Measurements from ENCODE around the gene ELL2.
"Not testable (repeated sequence)": the region's sequence is repeated elsewhere in the genome, so short reads cannot be mapped to it uniquely, and the experiment has no call there.

The ELL2 gene

GRCh38 chr5:95930141-95930930 is 31.3 kb downstream of the ELL2 start:
- DNase-seq (ENCODE audit: low read depth), result no peak

DNA sequence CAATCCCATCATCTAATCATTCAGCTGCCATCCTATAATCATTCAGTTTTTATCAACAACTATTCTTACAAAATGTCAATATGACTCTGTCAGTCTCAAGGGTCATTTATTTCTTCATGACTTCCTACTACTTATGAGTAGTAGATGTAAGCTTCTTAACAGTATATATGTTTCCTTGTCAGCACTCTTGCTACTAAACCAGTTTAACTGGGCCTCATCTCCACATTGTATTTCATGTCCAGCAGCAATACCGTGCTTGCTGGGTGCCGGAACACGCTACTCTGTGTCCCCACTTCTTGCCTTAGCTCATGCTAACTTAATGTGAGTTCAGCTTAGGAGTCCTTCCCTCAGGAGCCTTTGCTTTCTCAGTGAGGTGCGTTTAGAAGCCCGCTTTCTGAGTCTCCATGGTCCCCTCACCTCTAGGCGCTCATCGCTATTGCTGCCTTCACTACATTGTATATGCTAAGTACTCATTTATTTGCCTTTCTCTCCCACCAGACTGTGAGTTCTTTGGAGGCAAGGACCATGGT is 32.9 kb downstream of the ELL2 start:
- DNase-seq (ENCODE audit: low read depth), result no peak

GRCh38 chr5:95927927-95928723 is 33.5 kb downstream of the ELL2 start:
- no peak for DNase-seq (ENCODE audit: low read depth)

DNA sequence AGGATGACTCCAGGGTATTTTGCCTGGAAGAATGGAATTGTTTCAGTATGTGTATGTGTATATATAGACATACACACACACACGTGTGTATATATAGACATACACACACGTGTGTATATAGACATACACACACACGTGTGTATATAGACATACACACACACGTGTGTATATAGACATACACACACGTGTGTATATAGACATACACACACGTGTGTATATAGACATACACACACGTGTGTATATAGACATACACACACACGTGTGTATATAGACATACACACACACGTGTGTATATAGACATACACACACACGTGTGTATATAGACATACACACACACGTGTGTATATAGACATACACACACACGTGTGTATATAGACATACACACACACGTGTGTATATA is 34.4 kb downstream of the ELL2 start:
- not testable (repeated sequence) for DNase-seq (ENCODE audit: low read depth)

GRCh38 chr5:95925939-95926338 is 35.7 kb downstream of the ELL2 start:
- DNase-seq (ENCODE audit: low read depth), result no peak

GRCh38 chr5:95925378-95925744 is 36.3 kb downstream of the ELL2 start:
- DNase-seq (ENCODE audit: low read depth), result no peak

DNA sequence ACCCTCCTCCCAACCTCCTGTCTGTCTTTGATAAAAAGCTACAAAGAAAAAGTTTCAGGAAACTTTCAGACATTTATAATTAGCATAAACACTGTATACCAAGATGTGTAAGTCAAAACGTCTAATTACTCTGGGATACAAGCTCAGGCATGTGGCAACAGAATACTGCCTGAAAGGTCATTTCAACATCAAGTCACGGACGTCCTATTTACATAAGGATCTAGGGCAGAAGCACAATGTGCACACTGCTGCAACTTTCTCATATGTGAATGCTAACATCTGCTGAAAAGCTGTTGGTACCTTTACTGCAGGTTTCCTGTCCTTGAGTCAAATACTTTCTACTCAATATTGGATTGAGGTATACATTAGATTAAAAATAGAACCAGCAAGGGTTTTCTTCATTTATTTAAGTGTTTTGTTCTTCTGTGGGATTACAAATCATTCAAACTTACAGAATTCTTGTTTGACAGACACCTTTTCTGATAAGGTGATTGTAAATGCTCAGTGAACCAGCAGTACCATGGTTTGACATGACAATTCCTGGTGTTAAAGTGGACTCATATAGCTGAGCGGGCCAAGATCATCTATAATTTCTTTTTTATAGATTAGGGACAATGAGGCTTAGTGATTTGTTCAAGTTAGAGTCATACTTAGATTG is 36.8 kb downstream of the ELL2 start:
- DNase-seq (ENCODE audit: low read depth), result no peak

GRCh38 chr5:95923918-95924544 is 37.6 kb downstream of the ELL2 start:
- no peak for DNase-seq (ENCODE audit: low read depth)

DNA sequence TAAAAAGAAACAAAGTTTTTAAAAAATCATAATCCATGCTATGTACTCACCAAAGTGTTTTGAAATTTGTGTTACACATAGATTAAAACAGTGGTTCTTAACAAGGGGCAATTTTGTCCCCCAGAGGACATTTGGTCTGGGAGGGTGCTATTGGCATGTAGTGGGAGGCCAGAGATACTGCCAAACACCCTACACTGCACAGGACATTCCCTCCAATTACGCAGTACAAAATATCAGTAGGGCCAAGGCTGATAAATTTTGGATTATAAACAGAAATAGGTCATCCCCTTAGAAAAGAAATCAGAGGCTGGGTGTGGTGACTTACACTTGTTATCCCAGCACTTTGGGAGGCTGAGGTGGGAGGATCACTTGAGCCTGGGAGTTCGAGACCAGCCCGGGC is 38.9 kb downstream of the ELL2 start:
- DNase-seq (ENCODE audit: low read depth), result no peak

DNA sequence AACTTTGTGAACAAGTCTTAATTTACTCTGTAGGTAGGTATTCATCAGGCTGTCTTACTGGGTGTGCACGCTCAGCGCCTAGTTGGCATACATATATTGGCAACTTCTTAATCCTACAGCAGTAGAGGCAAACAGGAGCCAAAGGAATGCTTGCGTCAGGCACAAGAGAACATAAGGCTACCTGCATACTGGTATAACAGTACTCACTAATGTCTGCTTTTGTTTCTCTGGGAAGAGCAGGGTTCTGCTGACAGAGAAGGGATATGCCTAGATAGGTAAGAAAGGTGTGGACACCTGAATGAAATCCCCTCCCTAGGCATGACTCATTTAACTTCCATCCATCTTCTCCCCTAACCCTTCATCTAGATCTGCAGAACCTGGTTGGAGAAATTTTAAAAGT is 40.1 kb downstream of the ELL2 start:
- no peak for DNase-seq (ENCODE audit: low read depth)

DNA sequence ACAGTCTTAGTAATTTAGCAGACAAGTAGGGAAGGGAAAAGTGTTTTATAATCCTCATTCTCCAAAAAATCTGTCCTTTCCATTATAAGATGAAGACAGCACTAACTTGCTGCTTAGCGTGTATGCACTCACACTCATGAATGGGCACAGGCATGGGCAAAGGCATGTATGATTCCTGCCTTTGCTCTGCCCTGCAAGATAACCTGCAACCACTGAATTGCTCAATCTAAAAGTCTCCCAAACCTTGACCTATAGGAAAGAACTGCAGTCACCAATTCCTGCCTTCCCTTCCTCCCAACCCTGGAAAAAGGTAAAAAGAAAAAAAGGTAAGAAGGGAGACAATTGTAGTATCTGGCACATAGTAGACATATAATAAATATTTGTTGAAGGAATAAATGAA is 40.8 kb downstream of the ELL2 start:
- DNase-seq (ENCODE audit: low read depth), result no peak

DNA sequence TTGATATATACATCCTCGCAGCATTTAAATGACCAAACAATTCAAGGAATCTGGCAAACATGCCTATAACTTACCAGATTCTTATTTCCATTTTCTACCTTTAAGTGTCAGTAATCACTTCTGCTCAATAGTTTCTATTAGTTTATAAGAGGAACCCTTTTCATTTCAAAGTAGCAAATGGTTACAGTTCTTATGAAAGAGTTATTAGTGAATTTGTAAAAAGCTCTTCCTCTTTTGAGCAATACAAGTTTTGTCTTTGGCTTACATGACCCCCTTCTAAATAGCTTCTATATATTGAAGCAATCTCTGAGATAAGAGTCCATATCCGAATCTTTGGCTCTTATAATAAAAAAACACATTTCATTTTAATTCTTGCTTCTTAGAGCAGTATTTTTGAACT is 42.0 kb downstream of the ELL2 start:
- DNase-seq (ENCODE audit: low read depth), result no peak

- DNase-seq (ENCODE audit: low read depth), result no peak
Observed at GRCh38 chr5:95918421-95919006, 43.1 kb downstream of the ELL2 start.

- DNase-seq (ENCODE audit: low read depth), result no peak
Observed at GRCh38 chr5:95917207-95917606, 44.4 kb downstream of the ELL2 start.

- no peak for DNase-seq (ENCODE audit: low read depth)
Observed at GRCh38 chr5:95916687-95917085, 45.0 kb downstream of the ELL2 start.

DNA sequence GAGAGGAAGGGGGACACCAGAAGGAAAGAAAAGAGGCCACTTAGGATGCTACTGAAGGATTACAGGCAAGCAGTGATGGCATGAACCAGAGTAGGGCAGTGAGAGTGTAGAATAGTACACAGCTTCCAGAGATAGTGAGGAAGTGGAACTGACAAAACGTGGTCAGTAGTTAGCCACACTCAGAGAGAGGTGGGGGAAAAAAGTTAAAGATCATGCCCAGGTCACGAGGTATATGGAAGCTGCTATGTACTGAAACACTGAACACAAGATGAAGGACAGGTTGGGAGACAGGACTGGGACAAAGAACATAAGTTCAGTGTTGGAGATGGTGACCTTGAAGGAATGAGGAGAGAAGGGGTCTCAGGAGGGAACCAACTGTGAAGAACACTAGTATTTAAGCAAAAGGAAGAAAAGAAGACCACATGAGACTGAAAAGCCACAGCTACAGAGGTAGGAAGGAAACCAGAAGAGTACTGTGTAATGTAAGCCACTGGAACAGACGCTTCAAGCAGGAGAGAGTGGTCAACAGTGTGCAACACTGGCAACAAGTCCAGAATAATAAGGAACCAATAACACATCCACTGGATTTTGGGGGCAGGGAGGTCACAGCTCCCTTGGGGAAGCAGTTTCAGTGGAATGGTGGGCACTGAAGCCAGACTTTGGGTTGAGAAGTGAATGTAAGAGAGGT is 45.5 kb downstream of the ELL2 start:
- DNase-seq (ENCODE audit: low read depth), result no peak

DNA sequence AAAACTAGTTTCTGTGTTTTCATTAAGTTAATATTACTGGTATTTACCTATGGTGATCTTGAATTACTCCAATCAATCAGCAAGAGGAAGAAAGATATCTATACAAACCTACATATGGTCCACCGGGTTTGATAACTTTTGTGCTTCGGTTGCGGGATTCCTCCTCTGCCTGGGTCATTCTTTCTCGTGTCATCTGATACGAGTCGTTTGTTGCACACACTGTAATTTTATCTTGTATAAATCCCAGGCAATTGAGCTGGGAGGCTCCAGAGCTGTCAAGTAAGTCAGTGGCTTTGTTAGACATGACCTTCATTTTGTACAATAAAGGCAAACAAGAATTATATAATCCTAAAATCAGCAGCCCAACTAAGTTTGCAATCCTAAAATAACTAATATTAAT is 48.0 kb downstream of the ELL2 start:
- DNase-seq (ENCODE audit: low read depth), result no peak

DNA sequence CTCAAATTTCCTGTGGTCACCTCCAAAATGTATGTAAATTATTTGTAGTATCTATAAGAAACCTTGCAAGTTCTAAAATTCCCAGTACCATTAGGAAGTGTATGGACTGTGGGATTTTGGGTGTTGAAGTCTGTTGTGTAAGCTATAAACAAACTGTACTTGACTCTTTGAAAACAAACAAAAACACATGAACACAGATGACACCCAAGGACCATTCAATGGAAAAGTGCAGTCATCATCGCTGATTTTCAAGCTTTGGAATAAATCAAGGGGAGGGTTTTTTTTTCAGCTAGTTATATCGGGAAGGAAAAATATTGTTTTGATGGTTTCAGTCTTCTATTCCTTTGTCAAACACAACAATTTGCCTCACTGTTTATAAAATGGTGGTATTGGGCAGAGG is 49.6 kb downstream of the ELL2 start:
- DNase-seq (ENCODE audit: low read depth), result no peak

DNA sequence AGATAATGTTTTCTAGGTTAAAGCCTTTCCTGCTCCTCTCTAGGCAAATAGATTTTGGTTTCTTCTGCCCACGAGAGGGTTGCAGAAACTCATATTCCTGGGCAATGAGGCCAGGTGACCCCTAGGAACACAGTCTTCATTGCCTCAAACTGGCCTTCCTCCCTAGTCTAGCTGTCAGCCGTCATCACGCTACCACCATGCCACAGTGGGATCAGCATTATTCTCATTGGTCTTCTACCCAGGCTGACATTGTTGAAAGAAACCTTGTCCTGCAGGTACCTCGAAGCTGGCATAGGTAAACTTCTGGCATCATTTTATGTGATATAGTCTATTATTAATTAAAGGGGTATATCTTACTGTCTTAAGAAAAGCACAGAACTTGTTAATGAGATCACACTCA is 51.1 kb downstream of the ELL2 start:
- DNase-seq (ENCODE audit: low read depth), result no peak

- DNase-seq (ENCODE audit: low read depth), result no peak
Observed at GRCh38 chr5:95909738-95910137, 51.9 kb downstream of the ELL2 start.

- no peak for DNase-seq (ENCODE audit: low read depth)
Observed at GRCh38 chr5:95908799-95909198, 52.9 kb downstream of the ELL2 start.

All from HS-5 (cell line).